Stimulated activated effector memory CD8-positive, alpha-beta T cell treated with anti-CD3 and anti-CD28 coated beads, Interleukin-12 subunit alpha, Interleukin-12 subunit beta, amount 100 ng/mL, for 72 hours (primary cell): ENCODE measurements around the gene PLOD2.

Experiments
- ATAC-seq: fragments of 150-1000 bp; cut with Tn5 transposase; 2 replicates; pipeline ENCODE4 v1.10.0; 2021
- DNase-seq, 2 donors: peaks; one replicate each; pipeline ENCODE4 v3.0.0; 2021 to 2022; ENCODE audit warnings: low spot score in 2 of 2
- H3K27ac Mint-ChIP-seq: one replicate; pipeline ENCODE4 v1.8.0; 2022; ENCODE audit warnings: mild to moderate bottlenecking, mixed read lengths
- H3K36me3 Mint-ChIP-seq: one replicate; pipeline ENCODE4 v1.8.0; 2022; ENCODE audit warnings: mild to moderate bottlenecking, mixed read lengths
- H3K4me1 Mint-ChIP-seq: one replicate; pipeline ENCODE4 v1.8.0; 2022; ENCODE audit warnings: mixed read lengths
- H3K4me3 Mint-ChIP-seq: one replicate; pipeline ENCODE4 v1.8.0; 2022; ENCODE audit warnings: mild to moderate bottlenecking, mixed read lengths
- H3K9me3 Mint-ChIP-seq: one replicate; pipeline ENCODE4 v1.8.0; 2022; ENCODE audit warnings: mixed read lengths

Gene PLOD2

DNA sequence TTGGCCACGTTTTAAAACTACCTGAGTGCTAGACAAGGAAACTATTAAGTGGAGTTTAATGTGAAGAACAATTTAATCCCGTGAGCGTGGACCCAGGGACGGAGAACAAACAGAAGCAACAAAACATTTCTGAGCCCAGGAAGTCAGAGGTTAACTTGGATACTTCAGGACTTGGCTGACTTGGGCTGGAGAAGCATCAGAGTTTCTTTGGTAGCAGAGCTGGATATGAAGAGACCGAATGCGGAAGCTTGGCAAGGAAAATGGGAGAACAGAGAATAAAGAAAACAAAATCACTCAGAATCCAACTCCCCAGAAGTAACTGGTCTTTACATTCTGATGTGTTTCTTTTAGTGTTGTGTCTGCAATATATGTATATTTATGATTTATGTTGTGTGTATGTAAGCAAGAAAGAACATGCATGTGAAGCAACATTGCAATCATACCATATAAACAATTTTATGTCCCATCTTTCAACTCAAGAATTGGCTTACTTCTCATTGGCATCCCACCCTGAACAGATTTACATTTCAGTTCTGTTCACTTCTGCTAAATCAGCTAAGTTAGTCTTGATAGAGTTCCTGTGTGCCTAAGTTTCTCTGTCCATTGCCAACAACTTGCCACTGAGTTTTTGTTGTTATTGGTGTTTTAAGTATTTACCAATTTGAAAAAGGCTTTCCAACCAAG is 17.2 kb upstream of the PLOD2 start:
- Mint-ChIP-seq H3K9me3 (peaks cover 2% of the 10 kb centered on the region), H3K4me1 (no peaks in the 10 kb centered on the region), H3K36me3 (no peaks in the 10 kb centered on the region), H3K27ac (no peak overlapping the region), H3K4me3 (no peak overlapping the region)
- ATAC-seq (no peak), DNase-seq (no peak)

DNA sequence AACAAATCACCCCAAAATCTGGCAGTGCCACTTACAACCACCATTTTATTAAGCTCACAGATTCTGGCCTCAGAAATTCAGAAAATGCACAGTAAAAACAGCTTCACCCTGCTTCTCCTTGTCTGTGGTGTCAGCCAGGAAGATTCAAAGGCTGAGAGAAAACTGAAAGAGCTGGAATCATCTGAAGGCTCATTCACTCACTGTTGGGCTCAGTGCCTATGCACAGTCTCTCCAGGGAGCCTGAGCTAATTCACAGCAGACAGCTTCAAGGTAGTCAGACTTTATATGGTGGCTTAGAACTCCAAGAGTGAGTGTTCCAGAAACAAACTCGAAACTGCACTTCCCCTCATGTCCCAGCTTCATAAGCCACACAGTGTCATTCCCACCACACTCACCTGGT is 16.5 kb upstream of the PLOD2 start:
- H3K4me1 Mint-ChIP-seq = no peaks in the 10 kb centered on the region
- ATAC-seq (no peak), DNase-seq (no peak)
- H3K4me3 Mint-ChIP-seq = no peak overlapping the region
- H3K27ac Mint-ChIP-seq = no peak overlapping the region
- H3K9me3 Mint-ChIP-seq = peaks cover 2% of the 10 kb centered on the region
- H3K36me3 Mint-ChIP-seq = no peaks in the 10 kb centered on the region

DNA sequence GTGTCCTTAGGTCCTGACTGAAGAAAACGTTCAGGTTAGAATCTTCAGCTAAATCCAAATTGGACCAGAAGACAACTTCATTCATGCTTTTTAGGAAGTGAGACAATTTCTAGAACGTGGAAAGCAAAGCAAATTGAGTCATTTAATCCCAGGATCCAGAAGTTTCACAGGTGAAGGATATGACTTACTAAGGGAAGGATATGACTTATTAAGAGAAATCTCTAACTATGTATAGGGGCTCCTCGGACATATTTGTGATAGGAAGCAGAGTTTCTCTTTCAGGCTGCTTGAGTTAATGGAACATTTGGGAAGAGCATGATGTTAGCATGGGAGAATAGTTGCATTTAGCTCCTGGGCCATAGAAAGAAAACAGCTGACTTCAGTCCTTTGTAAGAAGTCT is 16.1 kb upstream of the PLOD2 start:
- no peak overlapping the region for H3K4me3 Mint-ChIP-seq
- H3K36me3 Mint-ChIP-seq = no peaks in the 10 kb centered on the region
- ATAC-seq (no peak), DNase-seq (no peak)
- H3K4me1 Mint-ChIP-seq = no peaks in the 10 kb centered on the region
- H3K9me3 Mint-ChIP-seq = peaks cover 2% of the 10 kb centered on the region
- H3K27ac Mint-ChIP-seq = no peak overlapping the region

DNA sequence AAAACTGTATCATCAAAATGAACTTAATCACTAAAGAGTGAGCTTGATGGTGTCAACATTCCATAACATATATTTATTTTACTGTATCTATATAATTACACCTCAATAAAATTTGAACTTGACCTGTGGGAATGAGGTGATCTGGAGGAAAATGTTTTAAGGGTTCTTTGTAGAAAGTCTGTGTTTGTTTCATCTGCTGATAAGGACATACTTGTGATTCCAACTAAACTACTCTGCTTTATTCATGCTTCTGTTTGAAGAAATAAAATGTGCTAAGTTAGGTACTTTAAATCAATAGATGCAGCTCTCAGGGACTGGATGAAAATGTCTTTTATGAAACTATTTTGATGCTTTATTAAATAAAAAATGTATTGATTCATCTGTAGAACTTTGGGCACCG is 11.6 kb upstream of the PLOD2 start:
- ATAC-seq (no peak), DNase-seq (no peak)
- no peaks in the 10 kb centered on the region for H3K36me3 Mint-ChIP-seq
- H3K27ac Mint-ChIP-seq = no peak overlapping the region
- H3K4me3 Mint-ChIP-seq = no peak overlapping the region
- peaks cover 2% of the 10 kb centered on the region for H3K9me3 Mint-ChIP-seq
- H3K4me1 Mint-ChIP-seq = no peaks in the 10 kb centered on the region

DNA sequence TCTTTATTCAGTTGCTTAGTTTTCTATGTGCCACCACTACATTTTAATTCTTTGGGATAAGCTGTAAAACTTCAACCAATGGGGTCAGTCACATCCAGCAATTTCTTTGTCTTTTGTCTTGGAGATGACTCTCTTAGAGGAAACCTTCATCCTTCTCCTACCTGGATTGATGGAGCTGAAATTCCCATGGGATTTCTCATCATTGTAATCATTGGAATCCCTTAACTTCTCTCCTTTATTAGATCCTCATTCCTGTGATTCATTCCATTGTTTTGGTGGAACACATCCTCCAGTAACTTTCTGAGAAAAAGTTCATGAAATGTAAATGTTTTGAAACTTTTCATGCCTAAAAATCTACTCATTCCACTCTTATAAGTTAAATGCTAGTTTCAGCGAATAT is 9.6 kb upstream of the PLOD2 start:
- no peak for DNase-seq
- H3K4me1 Mint-ChIP-seq = no peaks in the 10 kb centered on the region
- no peak overlapping the region for H3K4me3 Mint-ChIP-seq
- no peak overlapping the region for H3K27ac Mint-ChIP-seq
- ATAC-seq = no peak
- no peaks in the 10 kb centered on the region for H3K36me3 Mint-ChIP-seq
- no peaks in the 10 kb centered on the region for H3K9me3 Mint-ChIP-seq

DNA sequence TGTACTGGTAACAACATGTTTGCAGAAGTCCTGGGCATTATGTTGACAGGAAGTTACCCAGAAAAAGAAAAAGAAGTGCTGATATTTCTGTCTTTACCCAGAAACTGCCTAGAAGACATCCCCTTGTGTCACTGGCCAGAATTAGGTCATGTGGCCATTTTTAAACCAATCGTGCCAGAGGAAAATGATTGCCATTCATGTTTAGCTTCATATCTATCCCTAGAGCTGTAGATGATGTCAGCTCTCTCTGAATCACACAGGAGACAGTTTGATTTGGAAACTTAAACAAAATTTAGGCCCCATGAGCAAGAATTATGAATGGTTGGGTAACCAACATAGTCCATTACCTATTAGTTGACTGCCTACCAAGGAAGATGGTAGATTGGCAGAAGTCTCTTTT is 8.9 kb upstream of the PLOD2 start:
- Mint-ChIP-seq H3K36me3 (no peaks in the 10 kb centered on the region), H3K4me1 (no peaks in the 10 kb centered on the region), H3K9me3 (no peaks in the 10 kb centered on the region), H3K27ac (no peak overlapping the region), H3K4me3 (no peak overlapping the region)
- ATAC-seq (no peak), DNase-seq (no peak)

DNA sequence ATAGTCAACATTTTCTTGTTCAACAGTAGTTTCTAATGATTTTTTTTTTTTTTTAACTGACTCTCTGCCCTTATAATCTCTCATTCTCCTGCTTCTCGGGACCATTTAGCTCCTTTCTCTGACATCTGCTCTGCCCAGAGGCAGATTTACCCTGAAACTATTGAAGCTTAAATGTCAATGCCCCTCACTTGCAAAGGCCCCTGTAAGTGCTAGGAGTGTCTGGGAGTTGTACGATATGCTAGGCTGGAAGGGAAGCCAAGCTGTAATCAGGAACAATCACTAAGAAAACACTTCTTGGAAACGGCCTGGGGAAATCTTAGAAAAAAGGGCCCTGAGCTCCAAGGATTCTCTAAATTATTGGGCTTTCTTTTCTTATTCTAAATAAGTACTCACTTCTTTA is 5.8 kb upstream of the PLOD2 start:
- DNase-seq (no peak), ATAC-seq (no peak)
- Mint-ChIP-seq H3K9me3 (peaks cover 3% of the 10 kb centered on the region), H3K27ac (no peak overlapping the region), H3K4me1 (no peaks in the 10 kb centered on the region), H3K4me3 (no peak overlapping the region), H3K36me3 (no peaks in the 10 kb centered on the region)

DNA sequence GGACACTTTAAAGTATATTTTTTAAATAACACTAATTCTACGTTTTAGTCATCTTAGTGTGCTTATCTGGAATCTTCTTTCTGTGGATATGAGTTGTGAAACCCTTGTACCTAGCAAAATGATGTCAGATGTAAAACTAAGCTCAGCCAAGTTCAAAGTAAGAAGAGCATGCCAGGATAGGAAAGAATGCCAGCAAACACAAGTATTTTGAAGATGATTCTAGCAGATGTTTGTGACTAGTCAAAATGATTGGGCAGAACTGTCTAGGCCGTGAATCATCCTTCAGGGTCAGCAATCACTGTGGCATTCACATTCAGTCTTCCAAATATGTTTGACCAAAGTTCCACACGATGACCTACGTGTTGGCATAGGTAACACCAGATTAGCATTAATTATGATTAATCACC is 5.4 kb upstream of the PLOD2 start:
- H3K36me3 Mint-ChIP-seq = no peaks in the 10 kb centered on the region
- DNase-seq = no peak

DNA sequence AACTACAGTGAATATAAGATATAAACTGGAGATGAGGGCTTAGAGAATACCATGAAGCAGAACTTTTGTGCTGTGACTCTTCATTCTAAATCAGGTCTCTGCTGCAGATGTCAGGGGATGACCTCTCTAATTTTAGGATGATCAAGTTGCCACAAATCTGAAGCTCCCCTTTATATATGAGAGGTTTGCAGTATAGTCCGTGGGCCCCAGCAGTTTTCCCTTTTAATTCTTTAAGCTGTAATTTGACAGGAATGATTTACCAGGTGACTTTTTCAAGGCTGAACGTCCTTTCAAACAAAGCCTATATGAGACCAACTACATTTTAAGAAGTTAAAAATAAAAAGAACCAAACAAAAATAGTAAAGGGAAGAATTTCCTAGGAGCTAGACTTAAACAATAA is 4.9 kb upstream of the PLOD2 start:
- Mint-ChIP-seq H3K4me1 (no peaks in the 10 kb centered on the region), H3K36me3 (no peaks in the 10 kb centered on the region), H3K4me3 (no peak overlapping the region), H3K27ac (no peak overlapping the region), H3K9me3 (peaks cover 3% of the 10 kb centered on the region)
- no peak for DNase-seq
- ATAC-seq = no peak

More for the DNA sequence above, 5.4 kb upstream of the PLOD2 start:
- H3K4me3 Mint-ChIP-seq = no peak overlapping the region
- H3K9me3 Mint-ChIP-seq = peaks cover 3% of the 10 kb centered on the region
- no peak overlapping the region for H3K27ac Mint-ChIP-seq
- ATAC-seq = no peak
- no peaks in the 10 kb centered on the region for H3K4me1 Mint-ChIP-seq

DNA sequence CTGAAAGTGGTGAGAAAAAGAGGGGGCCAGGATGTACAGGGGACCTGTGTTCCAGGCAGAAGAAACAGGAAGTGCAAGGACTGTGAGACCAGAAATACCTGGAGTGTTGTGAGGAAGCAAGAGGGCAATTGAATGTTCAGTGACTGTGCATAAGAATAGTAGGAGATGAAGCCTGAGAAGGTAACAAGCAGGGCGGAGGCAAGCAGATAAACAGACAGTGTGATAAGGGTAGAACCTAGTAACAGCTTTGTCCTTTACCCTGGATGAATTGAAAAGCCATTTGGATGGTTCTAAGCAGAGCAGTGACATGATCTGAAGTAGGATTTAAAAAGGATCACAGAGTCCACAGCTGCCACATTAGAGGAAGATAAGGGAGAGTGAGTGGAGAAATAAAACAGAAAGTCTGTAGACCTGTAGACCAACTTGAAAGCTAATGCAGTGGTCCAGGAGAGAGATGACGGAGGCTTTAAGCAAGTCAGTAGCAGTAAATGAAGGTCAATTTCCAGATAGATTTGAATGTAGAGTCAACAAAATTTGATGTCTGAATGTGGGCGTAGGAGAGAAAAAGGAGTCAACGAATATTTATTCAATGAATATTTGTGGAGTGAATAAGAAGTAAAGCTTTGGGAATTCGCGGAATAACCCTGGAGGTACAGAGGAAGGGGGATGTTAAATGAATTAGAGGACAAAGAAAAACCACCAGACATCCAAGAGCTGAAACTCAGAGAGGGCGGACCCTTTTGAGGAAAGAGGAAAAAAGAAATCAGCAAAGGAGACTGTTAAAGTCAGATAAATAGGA is 4.2 kb upstream of the PLOD2 start:
- H3K27ac Mint-ChIP-seq = no peak overlapping the region
- no peaks in the 10 kb centered on the region for H3K36me3 Mint-ChIP-seq
- no peak for DNase-seq

DNA sequence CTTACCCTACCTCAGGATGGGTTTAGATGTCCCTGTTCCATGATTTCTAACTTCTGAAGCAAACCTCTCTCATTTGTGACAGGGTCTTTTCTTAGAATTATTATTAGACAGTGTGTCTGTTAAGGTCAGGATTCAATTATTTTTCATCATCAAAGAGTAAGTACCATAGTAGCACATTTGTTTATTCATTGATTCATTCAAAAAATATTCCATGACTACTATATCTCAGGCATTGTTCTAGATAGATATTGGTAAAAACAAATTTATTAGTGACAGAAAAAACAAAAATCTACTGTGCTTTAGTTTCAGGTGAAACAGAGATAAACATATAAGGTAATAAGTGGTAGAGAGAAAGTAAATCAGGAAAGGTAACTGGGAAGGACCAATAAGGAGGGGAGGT is 3.5 kb upstream of the PLOD2 start:
- Mint-ChIP-seq H3K27ac (no peak overlapping the region), H3K4me3 (no peak overlapping the region), H3K9me3 (peaks cover 3% of the 10 kb centered on the region), H3K36me3 (no peaks in the 10 kb centered on the region), H3K4me1 (peaks cover 6% of the 10 kb centered on the region)
- DNase-seq (no peak), ATAC-seq (no peak)

More for the DNA sequence above, 4.2 kb upstream of the PLOD2 start:
- Mint-ChIP-seq H3K4me3 (no peak overlapping the region), H3K4me1 (peaks cover under 1% of the 10 kb centered on the region), H3K9me3 (peaks cover 3% of the 10 kb centered on the region)
- ATAC-seq = no peak

DNA sequence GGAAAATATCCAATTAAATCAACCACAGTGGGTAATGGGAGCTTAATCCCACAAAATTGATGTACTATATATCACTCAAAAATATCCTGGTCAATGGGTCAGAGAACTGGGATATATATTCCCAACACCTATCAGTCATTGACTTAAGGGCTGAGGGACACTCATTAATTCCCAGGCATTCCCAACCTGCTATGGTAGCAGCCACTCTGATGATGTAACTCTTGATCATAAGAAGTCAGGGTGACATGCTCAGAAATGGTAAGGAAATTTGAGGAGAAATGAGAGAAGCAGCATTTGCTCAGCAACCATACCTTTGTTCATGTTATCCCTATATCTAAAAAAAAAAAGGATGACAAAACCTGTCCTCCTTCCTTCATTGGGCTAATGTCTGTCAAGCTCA is 3.1 kb upstream of the PLOD2 start:
- no peak overlapping the region for H3K4me3 Mint-ChIP-seq
- peaks cover 6% of the 10 kb centered on the region for H3K4me1 Mint-ChIP-seq
- DNase-seq (no peak), ATAC-seq (no peak)
- H3K27ac Mint-ChIP-seq = no peak overlapping the region
- H3K9me3 Mint-ChIP-seq = peaks cover 3% of the 10 kb centered on the region
- no peaks in the 10 kb centered on the region for H3K36me3 Mint-ChIP-seq

DNA sequence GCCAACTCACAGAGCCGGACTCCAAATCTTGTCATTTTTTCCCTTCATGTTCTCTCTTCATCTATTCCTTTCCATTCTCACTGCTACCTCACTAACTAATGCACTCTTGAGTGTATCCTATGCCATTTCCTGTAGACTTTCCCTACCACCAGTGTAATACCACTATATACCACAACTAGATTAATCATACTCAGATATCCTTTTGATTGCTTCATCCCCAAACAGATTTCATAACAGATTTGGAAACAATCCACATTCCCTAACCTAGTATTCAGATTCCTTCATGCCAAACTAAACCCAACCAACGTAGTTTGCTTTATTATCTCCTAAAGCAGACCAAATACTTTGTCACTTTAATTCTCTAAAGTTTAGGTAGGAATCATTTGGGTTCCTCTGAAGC is 2.6 kb upstream of the PLOD2 start:
- ATAC-seq = no peak
- no peaks in the 10 kb centered on the region for H3K36me3 Mint-ChIP-seq
- H3K4me1 Mint-ChIP-seq = peaks cover 6% of the 10 kb centered on the region
- DNase-seq = no peak
- H3K27ac Mint-ChIP-seq = no peak overlapping the region
- peaks cover 3% of the 10 kb centered on the region for H3K9me3 Mint-ChIP-seq
- H3K4me3 Mint-ChIP-seq = no peak overlapping the region

DNA sequence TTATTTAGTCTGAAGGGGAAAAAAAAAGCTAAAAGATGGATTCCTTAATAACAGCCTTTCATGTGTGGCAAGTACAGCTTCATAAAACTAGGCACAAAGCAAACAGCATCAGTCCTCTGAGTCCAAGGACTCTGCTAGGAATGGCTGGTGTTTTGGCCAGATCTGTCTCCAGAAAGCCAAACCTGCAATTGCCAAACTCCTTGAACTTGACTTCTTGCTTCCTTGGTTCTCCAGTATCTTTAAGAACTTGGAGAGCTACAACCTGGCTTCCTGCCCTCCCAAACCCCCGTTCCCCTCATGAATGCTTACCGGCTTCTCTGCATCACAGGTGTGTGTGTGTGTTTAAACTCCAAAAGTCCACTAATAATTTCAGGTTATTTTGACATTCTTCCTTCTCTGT is 1.6 kb upstream of the PLOD2 start:
- H3K9me3 Mint-ChIP-seq = peaks cover 3% of the 10 kb centered on the region
- no peak for DNase-seq
- H3K4me1 Mint-ChIP-seq = peaks cover 6% of the 10 kb centered on the region
- ATAC-seq = no peak
- no peak overlapping the region for H3K4me3 Mint-ChIP-seq
- no peaks in the 10 kb centered on the region for H3K36me3 Mint-ChIP-seq
- H3K27ac Mint-ChIP-seq = no peak overlapping the region

DNA sequence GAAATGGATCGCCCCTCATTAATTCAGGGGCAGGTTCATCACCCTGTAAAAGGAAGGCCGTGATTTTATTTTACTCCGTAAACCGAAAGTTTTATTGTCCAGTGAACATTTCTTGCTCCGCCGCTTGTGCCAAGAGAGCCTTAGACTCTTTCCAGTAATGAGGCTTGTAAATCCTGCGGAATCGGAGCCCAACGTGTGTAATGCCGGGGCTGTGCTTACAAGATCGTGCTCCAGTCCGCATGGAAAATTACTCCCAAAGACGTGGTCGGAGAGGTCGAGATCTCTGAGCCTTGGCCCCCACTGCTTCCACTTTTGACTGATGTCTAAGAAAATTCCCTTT is 649 bp upstream of the PLOD2 start:
- Mint-ChIP-seq H3K27ac (no peak overlapping the region), H3K4me1 (peaks cover 6% of the 10 kb centered on the region), H3K36me3 (no peaks in the 10 kb centered on the region), H3K4me3 (no peak overlapping the region), H3K9me3 (peaks cover 3% of the 10 kb centered on the region)
- DNase-seq (no peak), ATAC-seq (no peak)

DNA sequence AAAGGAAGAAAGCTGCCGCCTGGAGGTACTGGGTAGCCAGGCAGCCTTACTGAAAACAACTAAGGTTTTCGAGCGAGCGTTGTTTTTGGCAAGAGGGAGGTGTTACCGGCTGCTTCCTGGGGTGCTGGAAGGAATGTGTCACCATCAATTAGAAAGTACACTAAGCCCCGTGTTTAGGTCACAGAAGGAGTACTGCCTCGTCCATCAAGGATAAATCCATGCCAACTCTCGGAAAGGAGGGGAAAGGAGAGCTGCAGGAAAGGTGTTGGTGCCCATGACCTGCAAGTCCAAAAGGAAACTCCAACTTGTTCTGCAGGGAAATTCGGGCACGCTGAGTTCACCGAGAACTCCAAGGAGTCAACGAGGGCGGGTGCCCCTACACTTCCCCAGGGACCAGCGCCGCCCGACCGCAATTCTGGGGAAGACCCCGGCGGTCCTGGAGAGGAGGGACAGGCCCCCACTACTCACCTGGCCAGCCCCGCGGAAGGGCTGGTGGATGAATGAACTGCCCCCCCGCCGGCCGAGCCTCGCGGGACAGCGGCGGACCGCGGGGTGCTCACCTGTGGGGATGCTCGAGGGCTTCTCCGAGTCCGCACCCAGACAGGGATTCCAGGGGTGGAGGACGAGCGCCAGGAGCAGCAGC is 542 bp downstream of the PLOD2 start:
- DNase-seq (no peak), ATAC-seq (peak; percentile 50)
- H3K4me3 Mint-ChIP-seq = peak overlapping the region; percentile 39
- peaks cover 6% of the 10 kb centered on the region for H3K4me1 Mint-ChIP-seq
- peaks cover 3% of the 10 kb centered on the region for H3K9me3 Mint-ChIP-seq
- no peaks in the 10 kb centered on the region for H3K36me3 Mint-ChIP-seq
- no peak overlapping the region for H3K27ac Mint-ChIP-seq
